ENCODE measurements around the gene MAS1.

DNA sequence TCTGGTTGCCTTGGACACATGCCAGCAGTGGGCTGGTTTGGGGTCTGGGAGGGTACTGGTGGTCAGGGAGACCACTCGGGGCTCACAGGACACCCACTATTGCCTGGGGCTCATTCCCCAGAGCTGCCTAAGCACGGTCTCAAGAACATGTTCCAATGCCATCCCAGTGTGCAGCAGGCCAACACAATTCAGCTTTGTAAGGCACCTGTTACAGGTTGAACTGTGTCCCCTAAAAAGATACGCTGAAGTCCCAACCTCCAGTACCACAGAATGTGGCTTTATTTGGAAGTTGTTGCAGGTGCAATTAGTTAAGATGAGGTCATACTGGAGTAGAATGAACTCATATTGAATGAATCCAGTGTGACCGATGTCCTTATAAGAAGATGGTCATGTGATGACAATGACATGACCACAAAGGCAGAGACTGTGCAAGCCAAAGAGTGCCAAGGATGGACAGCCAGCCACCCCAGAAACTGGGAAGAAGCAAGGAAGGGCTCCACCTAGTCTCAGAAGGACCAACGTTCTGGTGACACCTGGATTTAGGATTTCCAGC, 13.5 kb upstream of the MAS1 start:
- TF ChIP-seq, protein P1, sequence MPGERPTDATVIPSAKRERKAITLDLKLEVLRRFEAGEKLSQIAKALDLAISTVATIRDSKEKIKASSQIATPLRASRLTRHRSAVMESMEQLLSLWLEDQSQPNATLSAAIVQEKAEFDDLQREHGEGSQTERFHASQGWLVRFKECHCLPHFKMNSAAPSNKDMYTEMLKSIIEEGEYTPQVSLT (CRISPR knock-in tag; IDR thresholded peaks at IDR 0.05; ENCODE audit: borderline replicate concordance, low read depth): no peak
- no peak for TF ChIP-seq EED (CRISPR knock-in tag; IDR thresholded peaks at IDR 0.05)
- no peak for TF ChIP-seq NFE2L1 (CRISPR knock-in tag; IDR thresholded peaks at IDR 0.05; ENCODE audit: borderline replicate concordance)
- TF ChIP-seq, protein P2, sequence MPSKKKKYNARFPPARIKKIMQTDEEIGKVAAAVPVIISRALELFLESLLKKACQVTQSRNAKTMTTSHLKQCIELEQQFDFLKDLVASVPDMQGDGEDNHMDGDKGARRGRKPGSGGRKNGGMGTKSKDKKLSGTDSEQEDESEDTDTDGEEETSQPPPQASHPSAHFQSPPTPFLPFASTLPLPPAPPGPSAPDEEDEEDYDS (CRISPR knock-in tag; IDR thresholded peaks at IDR 0.05): no peak
- TF ChIP-seq, protein P3, sequence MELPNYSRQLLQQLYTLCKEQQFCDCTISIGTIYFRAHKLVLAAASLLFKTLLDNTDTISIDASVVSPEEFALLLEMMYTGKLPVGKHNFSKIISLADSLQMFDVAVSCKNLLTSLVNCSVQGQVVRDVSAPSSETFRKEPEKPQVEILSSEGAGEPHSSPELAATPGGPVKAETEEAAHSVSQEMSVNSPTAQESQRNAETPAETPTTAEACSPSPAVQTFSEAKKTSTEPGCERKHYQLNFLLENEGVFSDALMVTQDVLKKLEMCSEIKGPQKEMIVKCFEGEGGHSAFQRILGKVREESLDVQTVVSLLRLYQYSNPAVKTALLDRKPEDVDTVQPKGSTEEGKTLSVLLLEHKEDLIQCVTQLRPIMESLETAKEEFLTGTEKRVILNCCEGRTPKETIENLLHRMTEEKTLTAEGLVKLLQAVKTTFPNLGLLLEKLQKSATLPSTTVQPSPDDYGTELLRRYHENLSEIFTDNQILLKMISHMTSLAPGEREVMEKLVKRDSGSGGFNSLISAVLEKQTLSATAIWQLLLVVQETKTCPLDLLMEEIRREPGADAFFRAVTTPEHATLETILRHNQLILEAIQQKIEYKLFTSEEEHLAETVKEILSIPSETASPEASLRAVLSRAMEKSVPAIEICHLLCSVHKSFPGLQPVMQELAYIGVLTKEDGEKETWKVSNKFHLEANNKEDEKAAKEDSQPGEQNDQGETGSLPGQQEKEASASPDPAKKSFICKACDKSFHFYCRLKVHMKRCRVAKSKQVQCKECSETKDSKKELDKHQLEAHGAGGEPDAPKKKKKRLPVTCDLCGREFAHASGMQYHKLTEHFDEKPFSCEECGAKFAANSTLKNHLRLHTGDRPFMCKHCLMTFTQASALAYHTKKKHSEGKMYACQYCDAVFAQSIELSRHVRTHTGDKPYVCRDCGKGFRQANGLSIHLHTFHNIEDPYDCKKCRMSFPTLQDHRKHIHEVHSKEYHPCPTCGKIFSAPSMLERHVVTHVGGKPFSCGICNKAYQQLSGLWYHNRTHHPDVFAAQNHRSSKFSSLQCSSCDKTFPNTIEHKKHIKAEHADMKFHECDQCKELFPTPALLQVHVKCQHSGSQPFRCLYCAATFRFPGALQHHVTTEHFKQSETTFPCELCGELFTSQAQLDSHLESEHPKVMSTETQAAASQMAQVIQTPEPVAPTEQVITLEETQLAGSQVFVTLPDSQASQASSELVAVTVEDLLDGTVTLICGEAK (IDR thresholded peaks at IDR 0.05): no peak
- TF ChIP-seq, protein P3 (CRISPR knock-in tag; IDR thresholded peaks at IDR 0.05): no peak
- no peak for TF ChIP-seq ZNF335 (CRISPR knock-in tag; IDR thresholded peaks at IDR 0.05)
- TF ChIP-seq ZNF431 (CRISPR knock-in tag; IDR thresholded peaks at IDR 0.05; ENCODE audit: borderline replicate concordance, low read depth): no peak
- no peak for TF ChIP-seq KDM3A (CRISPR knock-in tag; IDR thresholded peaks at IDR 0.05; ENCODE audit: low read depth)
- TF ChIP-seq, protein P4, sequence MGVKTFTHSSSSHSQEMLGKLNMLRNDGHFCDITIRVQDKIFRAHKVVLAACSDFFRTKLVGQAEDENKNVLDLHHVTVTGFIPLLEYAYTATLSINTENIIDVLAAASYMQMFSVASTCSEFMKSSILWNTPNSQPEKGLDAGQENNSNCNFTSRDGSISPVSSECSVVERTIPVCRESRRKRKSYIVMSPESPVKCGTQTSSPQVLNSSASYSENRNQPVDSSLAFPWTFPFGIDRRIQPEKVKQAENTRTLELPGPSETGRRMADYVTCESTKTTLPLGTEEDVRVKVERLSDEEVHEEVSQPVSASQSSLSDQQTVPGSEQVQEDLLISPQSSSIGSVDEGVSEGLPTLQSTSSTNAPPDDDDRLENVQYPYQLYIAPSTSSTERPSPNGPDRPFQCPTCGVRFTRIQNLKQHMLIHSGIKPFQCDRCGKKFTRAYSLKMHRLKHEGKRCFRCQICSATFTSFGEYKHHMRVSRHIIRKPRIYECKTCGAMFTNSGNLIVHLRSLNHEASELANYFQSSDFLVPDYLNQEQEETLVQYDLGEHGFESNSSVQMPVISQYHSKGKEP (CRISPR knock-in tag; IDR thresholded peaks at IDR 0.05): no peak
- no peak for TF ChIP-seq TCF12 (IDR thresholded peaks at IDR 0.05)
- TF ChIP-seq TCF12 (CRISPR knock-in tag; IDR thresholded peaks at IDR 0.05): no peak
- no peak for TF ChIP-seq SP2 (CRISPR knock-in tag; IDR thresholded peaks at IDR 0.05)
- TF ChIP-seq MAFF (IDR thresholded peaks at IDR 0.05; ENCODE audit: low read depth, low read length): no peak
- TF ChIP-seq CREB1 (IDR thresholded peaks at IDR 0.05): no peak
- TF ChIP-seq CREB1 (CRISPR knock-in tag; IDR thresholded peaks at IDR 0.05): no peak
- no peak for TF ChIP-seq SMC3 (IDR thresholded peaks at IDR 0.05; ENCODE audit: low read length)

Data from HepG2 (cell line).